GM21786 (cell line): Measurements from ENCODE around the gene FAM200B.
"Not testable (repeated sequence)": the region's sequence is repeated elsewhere in the genome, so short reads cannot be mapped to it uniquely, and the experiment has no call there.

ENCODE experiments used
- ATAC-seq: cut with Tn5 transposase; IDR thresholded peaks from one replicate; pipeline ENCODE4 v1.9.1; 2021; ENCODE audit not compliant: unreplicated experiment

FAM200B gene

GRCh38 chr4:15695729-15696128 lies 14.1 kb downstream of the FAM200B start:
- ATAC-seq = no peak

- ATAC-seq = no peak
These were observed 15.2 kb downstream of the FAM200B start for GRCh38 chr4:15696866-15697265.

- peak; percentile 63 for ATAC-seq
These were observed 21.3 kb downstream of the FAM200B start, which contains the start of gene BST1 for GRCh38 chr4:15702941-15703403. TSS of gene BST1 (plus strand) at chr4:15703065. CDS start at chr4:15703145, 80 bp downstream.

- no peak for ATAC-seq
These were observed 21.8 kb downstream of the FAM200B start for GRCh38 chr4:15703439-15703838.

- no peak for ATAC-seq
These were observed 22.5 kb downstream of the FAM200B start for GRCh38 chr4:15704129-15704528.

GRCh38 chr4:15706646-15707362 lies 25.2 kb downstream of the FAM200B start:
- no peak for ATAC-seq

- ATAC-seq = no peak
These were observed 25.7 kb downstream of the FAM200B start for GRCh38 chr4:15707363-15707715.

- no peak for ATAC-seq
These were observed 30.1 kb downstream of the FAM200B start for GRCh38 chr4:15711762-15712161.

GRCh38 chr4:15712214-15712613 lies 30.6 kb downstream of the FAM200B start:
- no peak for ATAC-seq

GRCh38 chr4:15714141-15714540 lies 32.5 kb downstream of the FAM200B start:
- ATAC-seq = no peak

- no peak for ATAC-seq
These were observed 33.2 kb downstream of the FAM200B start for GRCh38 chr4:15714646-15715435.

- ATAC-seq = no peak
These were observed 34.5 kb downstream of the FAM200B start for GRCh38 chr4:15716115-15716514.

GRCh38 chr4:15717086-15717485 lies 35.5 kb downstream of the FAM200B start:
- no peak for ATAC-seq

- ATAC-seq = no peak
These were observed 36.2 kb downstream of the FAM200B start for GRCh38 chr4:15717657-15718416.

GRCh38 chr4:15718465-15718864 lies 36.8 kb downstream of the FAM200B start:
- no peak for ATAC-seq

- no peak for ATAC-seq
These were observed 37.3 kb downstream of the FAM200B start for GRCh38 chr4:15718959-15719358.

GRCh38 chr4:15719506-15719905 lies 37.9 kb downstream of the FAM200B start:
- ATAC-seq = no peak

GRCh38 chr4:15720851-15721250 lies 39.2 kb downstream of the FAM200B start:
- ATAC-seq = no peak

- ATAC-seq = no peak
These were observed 44.0 kb downstream of the FAM200B start for GRCh38 chr4:15725608-15726007.

GRCh38 chr4:15729910-15730533 lies 48.4 kb downstream of the FAM200B start:
- ATAC-seq = peak; percentile 75

- ATAC-seq = not testable (repeated sequence)
These were observed 51.4 kb downstream of the FAM200B start for GRCh38 chr4:15733061-15733460.
